ENCODE measurements around the gene KCNA4.

GRCh38 chr11:29989174-29989970 is 27.5 kb downstream of the KCNA4 start:
- TF ChIP-seq CTCF (conservative IDR thresholded peaks at IDR 0.05) = no peak
- no peak for TF ChIP-seq EZH2 (IDR thresholded peaks at IDR 0.05; ENCODE audit: low read depth)

Measured in PC-9 (cell line).